ENCODE data around the gene PLK3. TPM values are rescaled to one million over a fixed set of nuclear protein-coding genes. Genes with fewer than 3 reads are reported as not detected.

PLK3 gene
- total and polyA plus RNA-seq, 12 donors = 4.4 to 51.8 (median 17.1) TPM

GRCh38 chr1:44785501-44786137 lies 14.6 kb upstream of the PLK3 start:
- intact Hi-C loops (cut with DNase I) = loop anchor here in 1 of 2 donors (10.0 kb wide), 1 partner anchor 51 kb away; the partner anchor contains the start of genes KIF2C and RNU5D-1
- Histone ChIP-seq H3K27ac (no peak overlapping the region), H3K9me3 (replicated peaks in 1 of 3) (no peaks in the 10 kb centered on the region), H3K36me3 (replicated peaks in 1 of 2) (peaks cover 0 to 9% of the 10 kb centered on the region in 2 donors), H3K27me3 (no peaks in the 10 kb centered on the region), H3K4me1 (replicated peaks in 1 of 2) (peaks cover 11 to 25% of the 10 kb centered on the region in 2 donors), H3K4me3 (peak overlapping the region in 2 of 4 donors; percentile 27 to 56)
- TF ChIP-seq CTCF (IDR thresholded peaks at IDR 0.05) (no peak), POLR2A (IDR thresholded peaks at IDR 0.05) (no peak)
- whole genome bisulfite sequencing, 4 donors = 39 to 42% (median 40%) methylated on average over 10 to 11 of the region's 11 CpGs
- DNase-seq = no peak

GRCh38 chr1:44786138-44786840 lies 13.9 kb upstream of the PLK3 start:
- H3K36me3 ChIP-seq (replicated peaks in 1 of 2) = peaks cover 0 to 3% of the 10 kb centered on the region in 2 donors
- peaks cover 11 to 25% of the 10 kb centered on the region in 2 donors for H3K4me1 ChIP-seq (replicated peaks in 1 of 2)
- peak overlapping the region in 2 of 5 donors; percentile 55 to 60 for H3K27ac ChIP-seq
- no peaks in the 10 kb centered on the region for H3K9me3 ChIP-seq (replicated peaks in 1 of 3)
- no peaks in the 10 kb centered on the region for H3K27me3 ChIP-seq
- intact Hi-C loops (cut with DNase I) = loop anchor here in 1 of 2 donors (10.0 kb wide), 1 partner anchor 51 kb away; the partner anchor contains the start of genes KIF2C and RNU5D-1
- peak; percentile 98 to 99 (median 99) for TF ChIP-seq CTCF (IDR thresholded peaks at IDR 0.05)
- TF ChIP-seq POLR2A (IDR thresholded peaks at IDR 0.05) = no peak
- DNase-seq = peak in 6 of 7 donors; percentile 70 to 81 (median 74)
- WGBS, 4 donors = 3 to 20% (median 5%) methylated on average over 3 to 49 of the region's 49 CpGs
- peak overlapping the region in 2 of 4 donors; percentile 27 to 56 for H3K4me3 ChIP-seq

GRCh38 chr1:44786841-44787426 lies 13.2 kb upstream of the PLK3 start:
- TF ChIP-seq CTCF (IDR thresholded peaks at IDR 0.05) (no peak), POLR2A (IDR thresholded peaks at IDR 0.05) (no peak)
- H3K27ac ChIP-seq = peak overlapping the region in 2 of 5 donors; percentile 55 to 60
- WGBS, 4 donors = 78 to 83% (median 80%) methylated on average over 8 to 9 of the region's 9 CpGs
- no peak overlapping the region for H3K4me3 ChIP-seq
- no peaks in the 10 kb centered on the region for H3K27me3 ChIP-seq
- intact Hi-C loops (cut with DNase I) = loop anchor here in 1 of 2 donors (10.0 kb wide), 1 partner anchor 52 kb away; the partner anchor contains the start of genes KIF2C and RNU5D-1
- H3K36me3 ChIP-seq (replicated peaks in 1 of 2) = no peaks in the 10 kb centered on the region
- DNase-seq = no peak
- peaks cover 11 to 25% of the 10 kb centered on the region in 2 donors for H3K4me1 ChIP-seq (replicated peaks in 1 of 2)
- H3K9me3 ChIP-seq (replicated peaks in 1 of 3) = no peaks in the 10 kb centered on the region

- Histone ChIP-seq H3K27ac (no peak overlapping the region), H3K4me1 (replicated peaks in 1 of 2) (peaks cover 11 to 25% of the 10 kb centered on the region in 2 donors), H3K4me3 (no peak overlapping the region), H3K36me3 (replicated peaks in 1 of 2) (no peaks in the 10 kb centered on the region), H3K27me3 (no peaks in the 10 kb centered on the region), H3K9me3 (replicated peaks in 1 of 3) (no peaks in the 10 kb centered on the region)
- no peak for DNase-seq
- intact Hi-C loops (cut with DNase I) = loop anchor here in 1 of 2 donors (10.0 kb wide), 1 partner anchor 53 kb away; the partner anchor contains the start of genes KIF2C and RNU5D-1
- 88 to 97% (median 94%) methylated on average over 5 to 10 of the region's 10 CpGs for WGBS, 4 donors
- TF ChIP-seq CTCF (IDR thresholded peaks at IDR 0.05) (no peak), POLR2A (IDR thresholded peaks at IDR 0.05) (no peak)
Measured at GRCh38 chr1:44787506-44787905, 12.7 kb upstream of the PLK3 start.

Data from adrenal gland (tissue), 12 donors.